ENCODE results near the gene RYR1. TPM values are rescaled to one million over a fixed set of nuclear protein-coding genes. Genes with fewer than 3 reads are reported as not detected.

RYR1 gene
- total RNA-seq, 2 donors from 2014 or later = 1.3 to 5.6 TPM

Other genes starting within 250 kb of the RYR1 start
- under 1 TPM; 0.14 to 0.65 TPM for gene DPF1, start 209.5 kb upstream of the RYR1 start, total RNA-seq
- gene PPP1R14A, start 177.3 kb upstream of the RYR1 start, total RNA-seq = 100 to 1,000 TPM; 314 to 462 TPM
- 10 to 100 TPM; 25.1 to 39.7 TPM for gene SPINT2, start 169.1 kb upstream of the RYR1 start, total RNA-seq
- gene C19orf33, start 129.4 kb upstream of the RYR1 start, total RNA-seq = 1 to 10 TPM; 1.1 to 1.2 TPM
- gene YIF1B, start 117.7 kb upstream of the RYR1 start, total RNA-seq = 10 to 100 TPM; 16.5 to 23.2 TPM
- 10 to 100 TPM; 10.2 to 14.5 TPM for gene KCNK6, start 113.8 kb upstream of the RYR1 start, total RNA-seq
- gene CATSPERG, start 97.9 kb upstream of the RYR1 start, total RNA-seq = 1 to 10 TPM; 2.3 to 4.0 TPM
- 100 to 1,000 TPM; 121 to 139 TPM for gene PSMD8, start 59.1 kb upstream of the RYR1 start, total RNA-seq
- 1 to 10 TPM in 1 of 2 donors, under 1 TPM in 1; 0.51 to 2.2 TPM for gene GGN, start 45.7 kb upstream of the RYR1 start, total RNA-seq
- 1 to 10 TPM; 2.8 to 6.5 TPM for gene SPRED3, start 45.0 kb upstream of the RYR1 start, total RNA-seq
- 10 to 100 TPM in 1 of 2 donors, 1 to 10 TPM in 1; 9.6 to 10.7 TPM for gene FAM98C, start 30.6 kb upstream of the RYR1 start, total RNA-seq
- gene RASGRP4, start 7.5 kb upstream of the RYR1 start, total RNA-seq = 1 to 10 TPM; 3.9 to 6.6 TPM
- gene MAP4K1, start 184.3 kb downstream of the RYR1 start, total RNA-seq = 1 to 10 TPM; 2.7 to 5.5 TPM
- gene EIF3K, start 185.5 kb downstream of the RYR1 start, total RNA-seq = 100 to 1,000 TPM; 170 to 191 TPM
- gene ACTN4, start 214.0 kb downstream of the RYR1 start, total RNA-seq = 100 to 1,000 TPM; 661 to 878 TPM